Measurements from ENCODE around the gene SMOC2. TPM values are rescaled to one million over a fixed set of nuclear protein-coding genes. Genes with fewer than 3 reads are reported as not detected.
A peak's percentile ranks its signal among the peaks of the same experiment; 100 is the strongest.

Gene SMOC2
- total and polyA plus RNA-seq, 2 donors from 2014 or later = 6.5 to 13.1 TPM

DNA sequence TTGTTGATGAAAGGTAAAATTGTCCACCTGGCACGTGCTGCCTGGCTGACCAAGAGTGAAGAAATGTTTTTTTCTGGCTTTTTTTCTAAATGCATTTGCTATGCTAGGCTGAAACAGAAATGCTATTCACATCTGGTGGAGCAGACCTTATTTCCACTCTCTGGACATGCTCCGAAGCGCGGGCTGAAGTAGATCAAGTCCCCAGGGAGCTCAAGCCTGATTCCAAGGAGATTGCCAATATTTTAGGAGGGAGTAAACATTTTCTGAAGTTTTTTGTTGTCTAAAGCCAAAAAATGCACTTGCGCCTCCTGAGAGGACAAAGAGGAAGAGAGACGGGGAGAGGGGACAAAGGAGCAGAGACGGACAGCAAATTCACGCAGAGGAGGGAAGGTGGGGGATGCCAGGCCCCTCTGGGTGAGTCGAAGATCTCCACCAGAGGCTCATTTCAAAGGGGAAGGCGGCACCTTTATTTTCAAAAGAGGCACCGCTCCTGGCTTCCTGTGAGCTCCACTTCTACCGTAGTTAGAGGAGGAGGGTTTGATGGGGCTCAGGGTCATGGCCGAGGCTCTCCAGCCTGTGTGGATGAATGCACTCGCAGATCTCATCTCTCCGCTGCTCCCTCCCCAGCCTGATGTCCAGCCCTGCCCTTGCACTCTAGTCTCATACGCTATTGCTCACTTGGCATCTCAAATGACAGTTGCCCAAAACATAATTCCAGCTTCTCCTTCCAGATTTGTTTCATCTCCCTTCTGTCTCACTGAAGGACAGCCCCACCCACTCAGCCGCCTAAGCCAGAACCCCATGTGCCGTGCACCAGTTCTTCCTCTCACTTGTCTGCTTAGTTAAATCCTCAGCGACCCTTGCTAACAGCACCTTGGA lies 23.1 kb upstream of the SMOC2 start:
- H3K4me3 ChIP-seq (ENCODE audit: low read length in 3 of 3) = no peak overlapping the region
- no peak overlapping the region for H3K27ac ChIP-seq (ENCODE audit: low read depth in 2 of 2, low read length in 2 of 2)
- no peaks in the 10 kb centered on the region for H3K27me3 ChIP-seq (ENCODE audit: control insufficient read depth, insufficient read depth, low read length)
- FAIRE-seq (no peak), DNase-seq (peak in 4 of 5 donors; percentile 62 to 78 (median 68))
- TF ChIP-seq CTCF (IDR thresholded peaks at IDR 0.05; ENCODE audit: borderline replicate concordance, extremely low read depth, insufficient read depth) = no peak
- H3K9me3 ChIP-seq (ENCODE audit: control insufficient read depth in 2 of 3, insufficient read depth in 1 of 3, low read length in 3 of 3) = no peaks in the 10 kb centered on the region
- H3K4me1 ChIP-seq (ENCODE audit: control insufficient read depth in 2 of 3, insufficient read depth in 2 of 3, low read depth in 1 of 3, low read length in 3 of 3) = peaks cover 0 to 7% (median 0%) of the 10 kb centered on the region in 3 donors
- no peaks in the 10 kb centered on the region for H3K36me3 ChIP-seq (ENCODE audit: control insufficient read depth in 2 of 3, insufficient read depth in 3 of 3, low read length in 3 of 3)
- H3K9ac ChIP-seq (ENCODE audit: low read length in 3 of 3) = no peak overlapping the region
- intact Hi-C loops (cut with DNase I) = no loop called here

GRCh38 chr6:168418711-168419121 lies 22.3 kb upstream of the SMOC2 start:
- H3K9ac ChIP-seq (ENCODE audit: low read length in 3 of 3) = no peak overlapping the region
- no peak for TF ChIP-seq CTCF (IDR thresholded peaks at IDR 0.05; ENCODE audit: borderline replicate concordance, extremely low read depth, insufficient read depth)
- peaks cover 0 to 7% (median 0%) of the 10 kb centered on the region in 3 donors for H3K4me1 ChIP-seq (ENCODE audit: control insufficient read depth in 2 of 3, insufficient read depth in 2 of 3, low read depth in 1 of 3, low read length in 3 of 3)
- H3K27me3 ChIP-seq (ENCODE audit: control insufficient read depth, insufficient read depth, low read length) = no peaks in the 10 kb centered on the region
- H3K9me3 ChIP-seq (ENCODE audit: control insufficient read depth in 2 of 3, insufficient read depth in 1 of 3, low read length in 3 of 3) = no peaks in the 10 kb centered on the region
- H3K4me3 ChIP-seq (ENCODE audit: low read length in 3 of 3) = no peak overlapping the region
- intact Hi-C loops (cut with DNase I) = no loop called here
- no peaks in the 10 kb centered on the region for H3K36me3 ChIP-seq (ENCODE audit: control insufficient read depth in 2 of 3, insufficient read depth in 3 of 3, low read length in 3 of 3)
- FAIRE-seq = no peak
- peak in 4 of 5 donors; percentile 77 to 89 (median 84) for DNase-seq
- no peak overlapping the region for H3K27ac ChIP-seq (ENCODE audit: low read depth in 2 of 2, low read length in 2 of 2)

GRCh38 chr6:168419569-168419968 lies 21.4 kb upstream of the SMOC2 start:
- no peak for DNase-seq
- no peaks in the 10 kb centered on the region for H3K27me3 ChIP-seq (ENCODE audit: control insufficient read depth, insufficient read depth, low read length)
- no peak overlapping the region for H3K27ac ChIP-seq (ENCODE audit: low read depth in 2 of 2, low read length in 2 of 2)
- no peak overlapping the region for H3K9ac ChIP-seq (ENCODE audit: low read length in 3 of 3)
- intact Hi-C loops (cut with DNase I) = no loop called here
- H3K4me3 ChIP-seq (ENCODE audit: low read length in 3 of 3) = no peak overlapping the region
- TF ChIP-seq CTCF (IDR thresholded peaks at IDR 0.05; ENCODE audit: borderline replicate concordance, extremely low read depth, insufficient read depth) = no peak
- H3K4me1 ChIP-seq (ENCODE audit: control insufficient read depth in 2 of 3, insufficient read depth in 2 of 3, low read depth in 1 of 3, low read length in 3 of 3) = peaks cover 0 to 7% (median 0%) of the 10 kb centered on the region in 3 donors
- H3K36me3 ChIP-seq (ENCODE audit: control insufficient read depth in 2 of 3, insufficient read depth in 3 of 3, low read length in 3 of 3) = no peaks in the 10 kb centered on the region
- FAIRE-seq = no peak
- H3K9me3 ChIP-seq (ENCODE audit: control insufficient read depth in 2 of 3, insufficient read depth in 1 of 3, low read length in 3 of 3) = no peaks in the 10 kb centered on the region
